GM23338 (cell line): ENCODE results near the gene PNPLA3.

Experiments used
- CTCF ChIP-seq, 2 experiments: fragments of 200-600 bp in 1 of 2; sonication (generic) in 1 of 2; conservative IDR thresholded peaks; 2 replicates each; pipeline versions ENCODE4 v1.5.1 to v1.6.1; 2016 to 2017; ENCODE audit warnings: antibody characterized with exemption in 2 of 2, low read depth in 2 of 2, mild to moderate bottlenecking in 2 of 2, moderate library complexity in 1 of 2
- POLR2AphosphoS5 ChIP-seq: IDR thresholded peaks from 2 replicates; pipeline ENCODE4 v1.6.1; 2016; ENCODE audit warnings: antibody characterized with exemption, low read depth
- REST ChIP-seq: IDR thresholded peaks from one replicate; pipeline ENCODE4 v1.6.1; 2018; ENCODE audit warnings: antibody characterized with exemption; ENCODE audit not compliant: unreplicated experiment
- ZNF114 ChIP-seq: fragments of 250-450 bp; sonication (Bioruptor Pico); IDR thresholded peaks from 2 replicates; pipeline ENCODE4 v1.5.0; 2020; ENCODE audit warnings: mild to moderate bottlenecking, moderate library complexity
- ZNF462 ChIP-seq: fragments of 250-450 bp; sonication (Bioruptor Pico); IDR thresholded peaks from 2 replicates; pipeline ENCODE4 v1.5.0; 2020; ENCODE audit warnings: mild to moderate bottlenecking, moderate library complexity

GRCh38 chr22:43895986-43896645 lies 27.5 kb upstream of the PNPLA3 start:
- TF ChIP-seq CTCF (conservative IDR thresholded peaks at IDR 0.05; ENCODE audit: low read depth in 2 of 2), result peak; percentile 32 to 59
- TF ChIP-seq ZNF462 (CRISPR knock-in tag), result no peak
- no peak for TF ChIP-seq POLR2AphosphoS5
- TF ChIP-seq ZNF114 (CRISPR knock-in tag), result no peak
- no peak for TF ChIP-seq REST
